ENCODE results near the gene NBPF20. TPM values are rescaled to one million over a fixed set of nuclear protein-coding genes. Genes with fewer than 3 reads are reported as not detected.
"Not testable (repeated sequence)": the region's sequence is repeated elsewhere in the genome, so short reads cannot be mapped to it uniquely, and the experiment has no call there.

NBPF20 gene
- polyA plus RNA-seq, 1 of the 3 experiments (the other 2 are of a cell fraction) = 2.0 TPM

DNA sequence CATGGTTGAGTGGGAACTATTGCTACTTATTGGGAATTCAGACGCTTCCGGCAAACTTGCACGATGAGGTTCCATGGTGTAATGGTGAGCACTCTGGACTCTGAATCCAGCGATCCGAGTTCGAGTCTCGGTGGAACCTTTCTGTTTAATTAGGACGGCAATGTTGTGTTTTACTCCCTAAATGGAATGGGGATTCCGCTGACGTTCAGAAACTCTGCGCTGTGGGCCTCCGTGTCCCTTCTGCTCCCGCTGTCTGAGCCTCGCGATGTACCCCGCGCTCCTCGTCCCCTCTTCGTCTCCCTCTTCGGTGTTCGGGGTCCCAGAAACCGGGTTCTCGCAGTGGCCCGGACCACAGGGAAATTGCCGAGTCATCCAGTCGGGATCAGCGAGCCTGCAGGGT, 34.2 kb upstream of the NBPF20 start:
- H3K9me2 ChIP-seq; H3K27me3 ChIP-seq (ENCODE audit: insufficient read depth); H3K4me1 ChIP-seq (ENCODE audit: control insufficient read depth in 1 of 2, insufficient read depth in 2 of 2, low read depth in 1 of 2, low read length in 1 of 2); POLR2A ChIA-PET; CTCF ChIA-PET; DNase-seq; H2AFZ ChIP-seq (ENCODE audit: low read depth); H3K4me2 ChIP-seq; H3F3A ChIP-seq (replicated peaks; ENCODE audit: insufficient read depth); H3K36me3 ChIP-seq (replicated peaks in 1 of 2; ENCODE audit: control insufficient read depth in 1 of 2, insufficient read depth in 2 of 2, low read length in 1 of 2); H3K27ac ChIP-seq (ENCODE audit: low read depth in 2 of 2, low read length in 1 of 2); H3K9me3 ChIP-seq; H3K4me3 ChIP-seq (ENCODE audit: low read depth in 2 of 2, low read length in 1 of 2); H4K20me1 ChIP-seq (ENCODE audit: insufficient read depth); H3K9ac ChIP-seq; H3K79me2 ChIP-seq (ENCODE audit: insufficient read depth): not testable (repeated sequence)
- no CpG with 5 or more reads among the region's 27 CpGs for WGBS (ENCODE audit: low lambda C conversion rate)

DNA sequence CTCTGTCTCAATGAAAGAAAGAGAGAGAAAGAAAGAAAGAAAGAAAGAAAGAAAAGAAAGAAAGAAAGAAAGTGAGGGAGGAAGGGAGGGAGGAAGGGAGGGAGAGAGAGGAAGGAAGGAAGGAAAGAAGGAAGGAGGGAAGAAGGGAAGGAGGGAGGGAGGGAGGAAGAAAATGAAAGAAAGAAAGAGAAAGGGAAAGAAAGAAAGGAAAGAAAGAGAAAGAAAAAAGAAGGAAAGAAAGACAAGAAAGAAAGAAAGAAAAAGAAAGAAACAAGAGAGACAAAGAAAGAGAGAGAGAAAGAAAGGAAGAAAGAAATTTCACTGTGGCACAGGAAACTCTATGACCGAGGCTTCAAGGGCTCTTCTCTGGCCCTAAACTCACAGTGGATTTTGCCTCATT, 33.7 kb upstream of the NBPF20 start:
- H3K27me3 ChIP-seq (ENCODE audit: insufficient read depth); H3K9me2 ChIP-seq; H3K36me3 ChIP-seq (replicated peaks in 1 of 2; ENCODE audit: control insufficient read depth in 1 of 2, insufficient read depth in 2 of 2, low read length in 1 of 2); H4K20me1 ChIP-seq (ENCODE audit: insufficient read depth); H3K4me1 ChIP-seq (ENCODE audit: control insufficient read depth in 1 of 2, insufficient read depth in 2 of 2, low read depth in 1 of 2, low read length in 1 of 2); CTCF ChIA-PET; POLR2A ChIA-PET; H2AFZ ChIP-seq (ENCODE audit: low read depth); H3K27ac ChIP-seq (ENCODE audit: low read depth in 2 of 2, low read length in 1 of 2); H3K79me2 ChIP-seq (ENCODE audit: insufficient read depth); DNase-seq; H3K9me3 ChIP-seq; H3K4me3 ChIP-seq (ENCODE audit: low read depth in 2 of 2, low read length in 1 of 2); H3K9ac ChIP-seq; H3F3A ChIP-seq (replicated peaks; ENCODE audit: insufficient read depth); H3K4me2 ChIP-seq: not testable (repeated sequence)
- 60% methylated on average over 1 of the region's 1 CpG for WGBS (ENCODE audit: low lambda C conversion rate)

DNA sequence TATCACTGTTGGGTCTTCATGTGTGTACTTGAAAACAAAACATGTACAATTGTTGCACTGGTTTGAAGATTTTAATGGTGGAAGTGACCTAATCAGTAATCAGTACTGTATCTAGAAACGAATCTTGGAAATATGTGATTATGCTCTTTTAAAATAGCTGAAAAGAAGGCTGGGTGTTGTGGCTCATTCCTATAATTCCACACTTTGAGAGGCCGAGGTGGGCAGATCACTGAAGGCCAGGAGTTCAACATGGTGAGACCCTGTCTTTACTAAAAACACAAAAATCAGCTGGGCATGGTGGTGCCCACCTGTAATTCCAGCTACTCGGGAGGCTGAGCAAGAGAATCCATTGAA, 29.4 kb upstream of the NBPF20 start:
- H2AFZ ChIP-seq (ENCODE audit: low read depth); POLR2A ChIA-PET; H3K79me2 ChIP-seq (ENCODE audit: insufficient read depth); H3K4me3 ChIP-seq (ENCODE audit: low read depth in 2 of 2, low read length in 1 of 2); H3K9ac ChIP-seq; H3K36me3 ChIP-seq (replicated peaks in 1 of 2; ENCODE audit: control insufficient read depth in 1 of 2, insufficient read depth in 2 of 2, low read length in 1 of 2); H3K4me1 ChIP-seq (ENCODE audit: control insufficient read depth in 1 of 2, insufficient read depth in 2 of 2, low read depth in 1 of 2, low read length in 1 of 2); H3K27me3 ChIP-seq (ENCODE audit: insufficient read depth); H3K4me2 ChIP-seq; H3K27ac ChIP-seq (ENCODE audit: low read depth in 2 of 2, low read length in 1 of 2); H3K9me3 ChIP-seq; CTCF ChIA-PET; H4K20me1 ChIP-seq (ENCODE audit: insufficient read depth); H3F3A ChIP-seq (replicated peaks; ENCODE audit: insufficient read depth); H3K9me2 ChIP-seq; DNase-seq: not testable (repeated sequence)
- WGBS (ENCODE audit: low lambda C conversion rate) = 64% methylated on average over 2 of the region's 3 CpGs

DNA sequence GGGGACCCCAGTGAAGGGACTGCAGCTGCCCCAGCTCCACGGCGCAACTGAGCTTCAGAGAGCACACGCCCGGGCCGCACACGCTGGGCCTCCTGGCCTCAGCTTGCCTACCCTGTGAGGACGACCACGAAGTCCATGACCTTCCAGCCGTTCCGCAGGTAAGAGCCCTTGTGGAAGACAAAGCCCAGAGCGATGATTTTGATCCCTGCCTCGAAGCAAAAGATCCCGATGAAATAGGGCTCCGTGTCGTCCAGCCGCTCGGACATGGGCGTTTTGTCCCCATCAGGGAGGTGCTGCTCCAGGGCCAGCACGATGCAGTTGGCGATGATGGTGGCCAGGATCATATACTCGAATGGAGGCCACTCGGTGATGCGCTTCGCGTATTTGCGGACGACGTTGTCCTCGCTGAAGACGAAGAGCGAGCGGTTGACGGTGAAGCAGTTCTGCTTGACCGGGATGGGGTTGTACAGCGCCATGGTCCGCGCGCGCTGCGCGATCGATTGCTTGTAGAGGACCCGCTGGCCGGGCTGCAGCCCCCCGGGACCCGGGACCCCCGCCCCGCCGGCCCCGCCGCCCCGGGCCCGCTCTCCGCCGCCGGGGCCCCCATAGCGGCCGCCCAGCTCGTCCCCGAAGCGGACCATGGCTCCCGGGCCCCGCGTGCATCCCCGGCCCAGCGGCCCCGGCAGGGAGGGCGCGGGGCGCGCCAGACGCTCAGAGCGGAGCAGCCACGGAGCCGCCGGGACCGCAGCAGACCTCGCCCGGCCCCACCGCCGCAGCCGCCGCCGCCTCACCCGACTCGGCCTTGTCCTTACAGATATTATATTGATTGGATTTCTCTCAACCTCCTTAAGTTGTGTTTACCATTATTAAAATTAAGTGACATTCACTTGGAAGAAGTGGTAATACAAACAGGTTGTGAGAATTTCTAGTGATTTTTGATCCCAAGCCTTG, 28.7 kb upstream of the NBPF20 start:
- H3K36me3 ChIP-seq (replicated peaks in 1 of 2; ENCODE audit: control insufficient read depth in 1 of 2, insufficient read depth in 2 of 2, low read length in 1 of 2); H3K9me2 ChIP-seq; H3K4me2 ChIP-seq; H2AFZ ChIP-seq (ENCODE audit: low read depth); H3K79me2 ChIP-seq (ENCODE audit: insufficient read depth); H3K9ac ChIP-seq; CTCF ChIA-PET; H3K9me3 ChIP-seq; H3F3A ChIP-seq (replicated peaks; ENCODE audit: insufficient read depth); POLR2A ChIA-PET; H3K4me3 ChIP-seq (ENCODE audit: low read depth in 2 of 2, low read length in 1 of 2); H4K20me1 ChIP-seq (ENCODE audit: insufficient read depth); H3K27ac ChIP-seq (ENCODE audit: low read depth in 2 of 2, low read length in 1 of 2); H3K4me1 ChIP-seq (ENCODE audit: control insufficient read depth in 1 of 2, insufficient read depth in 2 of 2, low read depth in 1 of 2, low read length in 1 of 2); H3K27me3 ChIP-seq (ENCODE audit: insufficient read depth): not testable (repeated sequence)
- 59% methylated on average over 35 of the region's 86 CpGs for WGBS (ENCODE audit: low lambda C conversion rate)
- peak; percentile 66 for DNase-seq

DNA sequence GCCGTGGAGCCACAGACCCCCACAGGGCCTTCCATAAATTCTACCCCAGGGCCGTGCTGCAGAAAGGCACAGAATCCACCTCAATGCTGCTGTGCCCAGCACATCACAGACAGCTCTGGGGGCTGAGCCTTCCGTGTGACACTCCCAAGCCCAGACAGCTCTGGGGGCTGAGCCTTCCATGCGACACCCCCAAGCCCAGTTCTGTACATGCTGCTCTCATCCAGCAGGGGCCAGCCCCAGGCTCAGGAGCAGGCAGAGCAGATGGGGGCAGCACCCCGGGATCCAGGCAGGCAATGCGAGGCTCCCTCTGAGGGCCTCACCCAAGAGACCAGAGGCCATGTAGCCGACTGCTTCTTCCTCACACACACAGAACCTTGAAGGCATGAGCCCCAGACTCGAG, 27.1 kb upstream of the NBPF20 start:
- H3K79me2 ChIP-seq (ENCODE audit: insufficient read depth); CTCF ChIA-PET: not testable (repeated sequence)
- WGBS (ENCODE audit: low lambda C conversion rate) = 83% methylated on average over 1 of the region's 8 CpGs

More for the DNA sequence above, 27.1 kb upstream of the NBPF20 start:
- DNase-seq; H3K4me2 ChIP-seq; POLR2A ChIA-PET; H3K4me3 ChIP-seq (ENCODE audit: low read depth in 2 of 2, low read length in 1 of 2); H3K36me3 ChIP-seq (replicated peaks in 1 of 2; ENCODE audit: control insufficient read depth in 1 of 2, insufficient read depth in 2 of 2, low read length in 1 of 2); H3K9ac ChIP-seq; H3K4me1 ChIP-seq (ENCODE audit: control insufficient read depth in 1 of 2, insufficient read depth in 2 of 2, low read depth in 1 of 2, low read length in 1 of 2); H2AFZ ChIP-seq (ENCODE audit: low read depth); H3K27ac ChIP-seq (ENCODE audit: low read depth in 2 of 2, low read length in 1 of 2); H3F3A ChIP-seq (replicated peaks; ENCODE audit: insufficient read depth); H3K9me2 ChIP-seq; H3K9me3 ChIP-seq; H3K27me3 ChIP-seq (ENCODE audit: insufficient read depth); H4K20me1 ChIP-seq (ENCODE audit: insufficient read depth): not testable (repeated sequence)

All from SK-N-SH (cell line).